HG03460 (cell line): ENCODE results near the gene SPG7.
"Not testable (repeated sequence)": the region's sequence is repeated elsewhere in the genome, so short reads cannot be mapped to it uniquely, and the experiment has no call there.

Experiments
- ATAC-seq: cut with Tn5 transposase; IDR thresholded peaks from one replicate; pipeline ENCODE4 v1.9.1; 2021; ENCODE audit not compliant: unreplicated experiment

Gene SPG7

DNA sequence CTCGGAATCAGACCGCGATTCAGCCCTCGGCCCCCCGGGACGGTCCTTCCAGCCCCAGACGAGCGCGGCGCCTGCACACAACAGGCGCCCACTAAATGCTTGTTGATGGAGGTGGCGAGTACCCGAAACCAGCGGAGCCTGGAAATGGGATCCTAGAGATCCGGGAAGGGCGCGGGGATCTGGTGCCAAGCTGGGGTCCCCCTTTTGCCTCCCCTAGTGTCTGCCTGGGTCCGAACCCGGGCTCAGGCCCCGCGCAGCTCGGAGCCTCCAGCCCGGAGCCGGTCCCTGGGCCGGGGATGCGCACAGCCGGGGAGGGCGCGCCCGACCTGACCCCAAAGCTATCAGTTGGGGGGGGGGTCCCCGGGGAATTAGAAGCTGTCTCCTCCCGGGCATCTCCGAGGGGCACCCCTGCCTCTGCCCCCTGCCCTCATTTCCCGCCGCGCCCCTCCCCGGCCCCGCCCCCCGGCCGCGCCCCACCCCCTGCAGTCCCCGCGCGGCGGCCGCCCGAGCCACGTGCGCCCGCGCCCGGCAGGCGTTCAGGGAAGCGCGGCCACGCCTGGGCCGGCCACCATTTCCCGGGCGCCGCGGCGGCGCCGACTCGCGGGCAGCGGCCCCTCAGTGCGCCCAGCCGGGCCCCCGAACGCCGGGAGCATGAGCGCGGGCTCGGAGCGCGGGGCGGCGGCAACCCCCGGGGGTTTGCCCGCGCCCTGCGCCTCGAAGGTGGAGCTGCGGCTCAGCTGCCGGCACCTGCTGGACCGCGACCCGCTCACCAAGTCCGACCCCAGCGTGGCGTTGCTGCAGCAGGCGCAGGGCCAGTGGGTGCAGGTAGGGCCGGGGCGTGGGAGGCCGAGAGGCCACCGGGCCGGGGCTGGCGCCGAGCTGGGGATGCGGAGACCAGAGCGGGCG lies 67.3 kb downstream of the SPG7 start, which contains the start of gene CPNE7:
Gene CPNE7 (plus strand): TSS at position 512 of the 906 bp plus-strand sequence. CDS start 140 bp downstream, at position 652.
- ATAC-seq: no peak

DNA sequence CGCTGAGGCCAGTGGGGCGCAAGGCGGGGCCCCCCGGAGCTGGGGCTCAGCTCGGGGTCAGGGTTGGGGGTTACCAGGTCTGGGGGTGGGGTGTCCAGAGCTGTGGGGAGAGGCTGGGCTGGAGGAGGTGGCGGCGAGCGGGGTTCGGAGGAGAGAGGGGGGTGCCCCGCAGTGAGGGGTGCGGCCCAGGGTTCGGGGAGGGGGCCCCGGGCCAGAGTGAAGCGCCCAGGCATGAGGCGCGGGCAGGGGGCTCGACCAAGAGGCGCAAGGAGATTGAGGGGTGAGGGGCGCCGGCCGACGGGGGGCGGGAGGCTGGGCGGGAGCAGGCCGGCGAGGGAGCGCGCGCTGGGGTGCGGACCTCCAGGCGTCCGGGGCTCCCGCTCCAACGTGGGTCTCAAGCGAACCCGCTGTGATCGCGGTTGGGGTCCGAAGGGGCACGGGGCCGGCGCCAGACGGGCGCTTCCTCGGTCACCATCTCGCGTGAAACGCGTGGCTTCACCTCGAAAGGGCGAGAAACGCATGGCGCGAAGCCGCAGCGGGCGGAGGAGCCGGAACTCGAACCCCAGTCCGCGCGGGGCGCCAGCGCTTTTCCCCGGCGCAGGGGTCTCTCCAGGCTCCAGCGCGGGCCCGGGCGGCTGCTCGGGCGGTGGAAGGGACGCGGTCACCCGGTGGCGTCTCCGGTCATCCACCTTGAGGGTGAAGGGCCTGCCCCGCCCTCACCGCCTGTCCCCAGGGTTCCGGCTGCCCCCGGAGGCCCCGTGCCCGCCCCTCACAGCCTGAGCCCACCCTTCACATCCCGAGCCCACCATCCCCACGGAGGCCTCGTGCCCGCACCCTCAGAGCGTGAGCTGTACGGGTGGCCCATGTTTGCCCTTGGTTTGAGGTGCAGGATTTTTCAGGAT lies 68.2 kb downstream of the SPG7 start:
- ATAC-seq: no peak

DNA sequence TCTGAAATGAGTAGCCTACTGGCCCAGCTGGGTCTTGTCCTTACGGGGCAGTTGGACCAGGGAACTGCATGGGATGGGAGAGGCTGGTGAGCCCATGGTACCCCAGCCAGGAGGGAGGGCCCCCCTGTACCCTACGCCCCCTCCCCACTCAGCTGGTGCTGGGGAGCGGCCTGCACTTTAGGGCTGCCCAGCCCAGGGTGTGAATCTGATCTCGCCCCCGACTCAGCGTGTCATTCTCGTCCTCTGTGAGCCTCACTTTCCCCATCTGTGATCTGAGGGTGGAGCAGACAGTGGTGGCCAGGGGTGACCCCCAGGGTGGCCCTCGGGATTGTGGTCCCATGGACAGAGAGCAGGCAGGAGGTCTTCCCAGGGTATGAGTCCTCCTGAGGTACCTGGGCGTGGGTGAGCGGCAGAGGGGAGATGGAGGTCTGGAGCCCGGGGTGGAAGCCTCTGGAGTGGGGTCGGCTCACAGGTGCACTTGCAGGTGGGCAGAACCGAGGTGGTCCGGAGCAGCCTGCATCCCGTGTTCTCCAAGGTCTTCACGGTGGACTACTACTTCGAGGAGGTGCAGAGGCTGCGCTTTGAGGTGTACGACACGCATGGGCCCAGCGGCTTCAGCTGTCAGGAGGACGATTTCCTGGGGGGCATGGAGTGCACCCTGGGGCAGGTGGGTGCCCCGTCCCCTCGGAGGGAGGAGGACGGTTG lies 69.0 kb downstream of the SPG7 start:
- ATAC-seq: no peak

DNA sequence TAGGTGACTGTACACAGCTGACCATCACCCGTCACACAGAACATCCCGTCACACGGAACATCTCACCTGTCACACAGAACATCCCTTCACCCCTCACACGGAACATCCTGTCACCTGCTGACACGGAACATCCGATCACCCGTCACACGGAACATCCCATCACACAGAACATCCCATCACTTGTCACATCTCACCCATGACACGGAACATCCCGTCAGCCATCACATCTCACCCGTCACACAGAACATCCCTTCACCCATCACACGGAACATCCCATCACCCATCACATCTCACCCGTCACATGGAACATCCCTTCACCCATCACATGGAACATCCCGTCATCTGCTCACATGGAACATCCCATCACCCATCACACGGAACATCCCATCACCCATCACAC lies 71.1 kb downstream of the SPG7 start:
- no peak for ATAC-seq

DNA sequence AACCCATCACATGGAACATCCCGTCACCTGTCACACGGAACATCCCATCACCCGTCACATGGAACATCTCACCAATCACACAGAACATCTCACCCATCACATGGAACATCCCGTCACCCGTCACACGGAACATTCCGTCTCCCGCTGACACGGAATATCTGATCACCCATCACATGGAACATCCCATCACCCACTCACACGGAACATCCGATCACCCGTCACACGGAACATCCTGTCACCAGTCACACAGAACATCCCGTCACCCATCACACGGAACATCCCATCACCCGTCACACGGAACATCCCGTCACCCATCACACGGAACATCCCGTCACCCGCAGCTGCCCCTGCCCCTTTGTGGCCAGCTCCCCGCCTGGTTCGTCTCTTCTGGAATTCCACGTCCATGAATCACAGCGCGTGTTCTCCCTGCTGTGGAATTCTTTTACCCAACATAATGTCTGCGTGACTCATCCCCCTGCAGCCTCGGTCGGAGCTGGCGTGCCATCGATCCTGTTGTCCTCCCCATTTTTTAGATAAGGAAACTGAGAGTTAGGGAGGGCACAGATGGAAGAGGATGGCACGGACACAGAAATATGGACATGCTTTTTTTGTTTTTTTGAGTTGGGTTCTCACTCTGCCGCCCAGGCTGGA lies 73.0 kb downstream of the SPG7 start:
- ATAC-seq: no peak

DNA sequence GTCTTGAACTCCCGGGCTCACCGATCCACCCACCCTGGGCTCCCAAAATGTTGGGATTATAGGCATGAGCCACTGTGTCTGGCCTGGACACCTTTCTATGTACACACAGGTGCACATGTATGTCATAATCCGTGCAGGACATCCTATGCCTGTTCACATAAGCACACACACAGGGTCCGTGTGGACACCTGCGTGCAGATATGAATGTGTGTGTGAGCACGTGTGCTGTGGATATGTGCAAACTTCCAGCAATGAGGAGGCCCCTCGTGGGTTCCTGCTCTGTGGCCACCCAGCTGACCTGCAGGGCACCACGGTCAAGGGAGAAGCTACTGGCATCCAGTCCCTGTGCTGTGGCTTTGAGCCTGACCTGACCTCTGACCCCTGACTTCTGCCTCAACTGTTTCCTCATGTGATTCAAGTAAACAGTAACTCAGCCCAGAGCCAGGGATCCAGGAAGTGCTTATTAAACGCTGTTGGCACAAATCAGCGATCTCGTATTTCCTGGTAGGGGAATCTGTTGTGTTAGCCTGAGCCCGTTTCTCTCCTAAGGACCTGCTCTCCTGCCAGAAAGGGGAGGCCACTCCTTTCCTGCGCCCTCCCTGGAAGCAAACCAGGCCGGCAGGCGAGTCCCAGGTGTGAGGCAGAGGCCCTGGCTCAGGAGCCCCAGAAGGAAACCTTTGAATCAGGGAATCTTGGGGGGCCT lies 73.8 kb downstream of the SPG7 start:
- ATAC-seq: no peak

DNA sequence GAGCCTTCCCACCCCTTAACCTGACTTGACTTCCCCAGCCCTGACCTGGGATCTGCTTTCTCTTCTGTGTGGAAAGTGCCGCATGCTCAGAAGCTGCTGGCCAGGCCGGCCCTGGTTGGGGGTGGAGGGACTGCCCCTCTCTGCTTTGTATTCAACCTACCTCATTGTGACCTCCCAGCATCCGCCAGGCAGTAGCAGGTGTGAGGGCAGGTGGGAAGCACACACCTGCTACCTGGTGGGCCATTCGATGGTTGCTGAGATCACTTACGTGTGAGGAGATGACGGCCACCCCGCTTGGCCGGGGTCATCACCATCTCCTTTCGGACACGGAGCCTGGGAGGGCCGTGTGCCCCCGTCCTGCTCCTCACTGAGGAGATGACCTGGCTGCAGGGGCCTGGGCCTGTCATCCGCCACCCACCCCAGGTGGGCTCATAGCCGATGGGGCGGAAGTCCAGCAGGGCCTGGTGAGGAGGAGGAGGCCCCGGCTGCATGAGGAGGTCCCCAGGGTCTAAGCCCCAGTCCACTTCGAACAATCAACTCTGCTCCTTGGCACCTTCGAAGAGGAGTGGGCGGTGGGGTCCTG lies 74.5 kb downstream of the SPG7 start:
- ATAC-seq: no peak

DNA sequence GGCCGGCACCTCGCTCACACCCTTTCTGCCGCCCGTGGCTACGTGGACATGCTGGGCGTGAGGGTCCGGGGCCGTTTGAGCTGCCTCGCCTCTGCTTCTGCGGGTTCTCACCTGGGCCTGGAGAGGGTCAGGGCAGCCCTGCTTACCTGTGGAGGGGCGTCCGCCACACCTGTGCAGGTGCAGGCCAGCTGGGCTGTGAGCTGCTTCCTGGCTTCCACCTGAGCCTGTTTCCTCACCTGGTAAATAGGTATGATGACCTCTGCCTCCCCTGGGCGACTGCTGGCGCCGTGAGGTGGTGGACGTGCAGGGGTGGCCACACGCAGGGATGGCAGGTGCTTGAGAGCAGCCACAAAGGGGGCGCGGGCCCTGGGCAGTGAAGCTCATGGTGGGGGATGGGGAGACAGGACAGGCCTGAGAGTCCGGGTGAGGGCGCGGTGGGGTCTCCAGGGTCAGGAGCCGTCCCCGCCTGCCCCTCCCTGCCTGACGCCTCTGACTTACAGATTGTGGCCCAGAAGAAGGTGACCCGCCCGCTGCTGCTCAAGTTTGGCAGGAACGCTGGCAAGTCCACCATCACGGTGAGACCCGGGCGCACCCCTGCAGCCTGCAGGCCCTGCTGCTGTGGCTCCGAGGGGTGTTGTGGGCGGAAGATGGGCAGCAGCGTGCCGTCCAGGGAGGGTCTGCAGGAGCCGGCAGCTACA lies 75.1 kb downstream of the SPG7 start:
- ATAC-seq: no peak

DNA sequence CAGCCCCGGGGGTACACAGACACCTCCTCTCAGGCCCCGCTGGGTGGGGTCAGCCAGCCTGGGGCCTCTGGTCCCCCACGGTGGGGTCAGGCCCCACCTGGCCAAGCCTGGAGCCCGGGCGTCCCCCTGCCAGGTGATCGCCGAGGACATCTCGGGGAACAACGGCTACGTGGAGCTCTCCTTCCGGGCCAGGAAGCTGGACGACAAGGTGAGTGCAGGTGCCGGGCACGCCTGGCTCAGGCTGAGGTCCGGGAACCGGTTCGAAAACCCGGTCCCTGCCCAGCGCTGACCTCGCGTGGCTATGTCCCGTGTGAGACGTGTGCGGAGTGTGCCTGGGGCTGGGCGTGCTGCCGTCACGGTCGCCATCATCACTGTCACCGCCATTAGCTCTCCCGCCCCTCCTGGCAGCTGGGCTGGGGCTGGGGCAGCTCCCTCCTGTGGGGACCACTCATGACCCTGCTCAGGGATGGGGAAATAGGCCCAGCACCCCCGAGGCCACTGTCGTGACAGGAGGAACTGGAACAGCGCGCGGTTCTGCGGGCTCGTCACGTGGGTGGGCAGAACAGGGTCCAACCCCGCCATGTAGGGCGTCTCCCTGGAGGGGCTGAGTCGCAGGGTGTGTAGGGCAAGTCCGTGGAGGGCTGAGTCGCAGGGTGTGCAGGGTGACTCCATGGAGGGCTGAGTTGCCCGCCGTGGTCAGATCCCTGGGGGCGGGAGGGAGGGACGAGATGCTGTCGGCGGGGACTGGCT lies 75.9 kb downstream of the SPG7 start:
- no peak for ATAC-seq

DNA sequence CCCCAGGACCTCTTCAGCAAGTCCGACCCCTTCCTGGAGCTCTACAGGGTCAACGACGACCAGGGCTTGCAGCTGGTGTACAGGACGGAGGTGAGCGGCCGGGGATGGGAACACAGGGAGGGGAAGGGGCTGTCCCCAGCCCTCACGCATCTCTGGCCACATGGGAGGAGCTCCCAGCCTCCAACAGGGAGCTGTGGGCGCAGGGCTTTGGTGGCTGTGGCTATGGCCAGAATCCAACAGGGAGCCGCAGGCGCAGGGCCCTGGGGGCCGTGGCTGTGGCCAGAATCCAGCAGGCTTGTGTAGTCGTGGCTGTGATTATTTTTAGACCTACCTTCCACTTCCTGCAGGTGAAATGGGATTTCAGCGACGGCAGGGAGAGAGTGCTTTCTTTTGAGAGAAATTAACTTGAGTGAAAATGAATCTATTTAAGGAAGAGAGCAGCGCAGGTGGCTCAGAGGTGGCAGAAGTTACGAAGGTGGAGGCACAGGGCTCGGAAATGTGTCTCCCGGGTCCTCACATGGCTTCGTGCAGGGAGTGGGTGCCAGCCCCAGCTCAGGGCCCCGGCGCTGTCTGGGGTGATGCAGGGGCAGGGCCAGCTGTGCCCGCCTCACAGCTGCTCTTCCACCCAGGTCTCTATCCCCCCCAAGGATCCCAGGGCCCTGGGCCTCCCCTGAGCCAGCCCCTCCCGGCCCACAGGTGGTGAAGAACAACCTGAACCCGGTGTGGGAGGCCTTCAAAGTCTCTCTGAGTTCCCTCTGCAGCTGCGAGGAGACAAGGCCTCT lies 76.8 kb downstream of the SPG7 start:
- no peak for ATAC-seq

DNA sequence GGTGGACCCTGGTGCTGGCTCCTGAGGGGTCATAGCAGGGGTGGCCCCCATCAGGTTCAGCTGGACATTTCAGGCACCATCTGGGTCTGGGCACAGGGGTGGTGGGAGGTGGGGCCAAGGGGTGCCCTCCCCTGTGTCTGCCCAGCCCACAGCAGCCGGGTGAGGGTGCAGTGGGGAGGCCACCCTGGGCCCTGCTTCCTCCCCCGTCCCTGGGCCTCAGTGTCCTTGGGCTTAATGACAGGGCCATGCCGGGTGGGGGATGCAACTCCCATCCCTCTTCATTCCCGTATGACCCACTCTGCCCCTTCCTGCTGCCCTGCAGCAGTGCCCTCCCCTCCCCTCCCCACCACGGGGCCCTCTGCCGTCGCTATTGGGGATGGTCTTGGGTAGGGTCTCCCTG lies 78.0 kb downstream of the SPG7 start:
- ATAC-seq: no peak

DNA sequence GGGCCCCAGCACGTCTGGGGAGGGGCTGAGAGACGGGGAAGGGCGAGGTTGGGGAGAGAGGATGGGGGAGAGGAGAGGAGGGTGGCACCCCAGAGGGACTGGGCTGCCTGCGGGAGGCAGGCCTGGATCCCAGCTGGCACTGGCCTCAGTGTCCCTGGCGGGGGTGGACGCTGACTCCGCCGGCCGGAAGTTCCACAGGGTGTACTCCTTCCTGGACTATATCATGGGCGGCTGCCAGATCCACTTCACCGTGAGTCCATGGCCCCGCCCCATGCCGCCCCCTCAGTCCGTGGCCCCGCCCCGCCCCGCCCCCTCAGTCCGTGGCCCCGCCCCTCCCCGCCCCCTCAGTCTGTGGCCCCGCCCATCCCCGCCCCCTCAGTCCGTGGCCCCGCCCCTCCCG lies 78.7 kb downstream of the SPG7 start:
- no peak for ATAC-seq

DNA sequence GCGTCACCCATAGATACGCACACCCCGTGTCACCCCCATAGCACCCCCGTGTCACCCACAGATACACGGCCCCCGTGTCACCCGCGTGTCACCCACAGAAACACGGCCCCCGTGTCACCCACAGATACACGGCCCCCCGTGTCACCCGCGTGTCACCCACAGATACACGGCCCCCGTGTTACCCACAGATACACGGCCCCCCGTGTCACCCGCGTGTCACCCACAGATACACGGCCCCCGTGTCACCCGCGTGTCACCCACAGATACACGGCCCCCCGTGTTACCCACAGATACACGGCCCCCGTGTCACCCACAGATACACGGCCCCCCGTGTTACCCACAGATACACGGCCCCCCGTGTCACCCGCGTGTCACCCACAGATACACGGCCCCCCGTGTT lies 79.5 kb downstream of the SPG7 start:
- ATAC-seq: not testable (repeated sequence)

DNA sequence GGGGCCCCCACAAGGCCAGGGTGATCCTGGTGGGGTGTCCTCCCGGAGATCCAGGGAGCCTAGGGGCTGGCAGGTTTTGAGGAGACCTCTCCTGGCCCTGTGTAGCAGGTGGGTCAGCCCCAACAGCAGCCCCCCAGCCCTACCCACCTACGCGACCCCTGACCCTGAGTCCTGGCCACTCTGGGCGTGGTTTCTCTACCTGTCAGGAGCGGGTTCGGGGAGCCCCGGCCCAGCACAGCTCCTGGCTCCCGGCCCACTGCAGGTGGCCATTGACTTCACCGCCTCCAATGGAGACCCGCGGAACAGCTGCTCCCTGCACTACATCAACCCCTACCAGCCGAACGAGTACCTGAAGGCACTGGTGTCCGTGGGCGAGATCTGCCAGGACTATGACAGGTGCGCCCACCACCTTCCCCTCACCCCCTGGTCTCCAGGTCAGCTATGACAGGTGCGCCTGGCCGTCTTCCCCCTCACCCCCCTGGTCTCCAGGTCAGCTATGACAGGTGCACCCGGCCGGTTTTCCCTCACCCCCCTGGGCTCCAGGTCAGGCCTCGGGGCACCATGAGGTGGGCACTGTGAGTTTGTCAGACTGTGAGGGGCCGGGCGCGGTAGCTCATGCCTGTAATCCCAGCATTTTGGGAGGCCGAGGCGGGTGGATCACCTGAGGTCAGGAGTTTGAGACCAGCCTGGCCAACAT lies 80.4 kb downstream of the SPG7 start:
- no peak for ATAC-seq

DNA sequence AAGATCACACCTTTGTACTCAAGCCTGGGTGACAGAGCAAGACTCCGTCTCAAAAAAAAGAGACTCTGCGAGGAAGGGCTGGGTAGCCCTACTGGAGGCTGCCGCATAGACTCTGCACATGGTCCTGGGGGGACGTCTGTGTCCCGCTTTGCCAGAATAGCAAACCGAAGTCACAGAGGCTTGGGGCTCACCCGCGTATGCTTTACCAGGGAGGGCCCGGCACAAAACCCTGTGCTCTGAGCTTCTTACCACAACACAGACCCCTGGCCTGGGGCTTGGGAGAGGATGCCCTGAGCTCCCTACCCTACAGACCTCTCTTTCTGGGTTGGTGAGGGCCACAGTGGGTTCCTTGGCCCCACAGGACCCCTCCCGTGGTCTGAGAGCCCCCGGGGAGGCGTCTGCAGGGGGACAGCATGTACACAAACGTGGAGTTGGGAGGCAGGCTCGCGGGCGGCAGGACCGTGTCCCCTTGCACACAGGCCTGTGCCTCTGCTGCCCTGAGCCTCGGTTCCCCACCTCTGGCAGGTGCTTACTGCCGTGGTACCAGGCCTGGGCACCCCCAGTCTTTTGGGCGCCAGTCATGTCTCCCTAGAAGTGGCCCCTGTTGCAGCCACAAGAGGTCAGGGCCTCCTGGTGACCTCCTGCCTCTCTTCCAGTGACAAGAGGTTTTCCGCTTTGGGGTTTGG lies 81.2 kb downstream of the SPG7 start:
- ATAC-seq: no peak

DNA sequence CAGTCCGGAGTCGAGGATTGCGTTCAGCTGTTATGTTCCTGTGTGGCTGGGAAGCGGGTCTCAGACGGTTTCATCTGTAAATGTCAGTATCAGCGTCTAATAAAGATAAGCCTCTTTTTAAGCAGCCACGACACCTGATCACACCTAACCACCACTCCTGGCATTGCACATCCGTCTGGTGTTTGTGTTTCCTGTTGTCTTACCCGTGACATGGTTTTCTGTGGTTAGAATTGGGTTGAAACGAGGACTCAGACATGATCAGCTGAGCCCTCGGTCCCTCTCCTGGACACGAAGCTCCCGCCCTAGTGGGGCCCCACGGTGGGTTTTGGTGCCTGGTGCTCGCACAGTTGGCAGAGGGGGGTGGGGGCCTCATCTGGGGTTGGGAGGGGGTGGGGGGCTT lies 85.6 kb downstream of the SPG7 start:
- ATAC-seq: no peak
